Stimulated activated CD8-positive, alpha-beta memory T cell treated with anti-CD3 and anti-CD28 coated beads, Interleukin-12 subunit alpha, Interleukin-12 subunit beta, amount 100 ng/mL, for 24 hours (primary cell): ENCODE measurements around the gene TULP4.

Source experiments
- DNase-seq: peaks from one replicate; pipeline ENCODE4 v3.0.0-alpha.2; 2020; ENCODE audit errors: extremely low read depth

The TULP4 gene

GRCh38 chr6:158312165-158312564 lies at the start of gene TULP4:
Gene TULP4 (plus strand): TSS chr6:158312465. CDS start chr6:158314017, 1,552 bp downstream.
- no peak for DNase-seq

- DNase-seq = no peak
Observed at GRCh38 chr6:158262755-158263154, 49.5 kb upstream of the TULP4 start.

- no peak for DNase-seq
Observed at GRCh38 chr6:158264180-158264579, 48.1 kb upstream of the TULP4 start.

GRCh38 chr6:158266131-158266530 lies 46.1 kb upstream of the TULP4 start:
- DNase-seq = no peak

- no peak for DNase-seq
Observed at GRCh38 chr6:158268361-158269147, 43.7 kb upstream of the TULP4 start.

GRCh38 chr6:158269657-158270056 lies 42.6 kb upstream of the TULP4 start:
- no peak for DNase-seq

- no peak for DNase-seq
Observed at GRCh38 chr6:158270389-158271127, 41.7 kb upstream of the TULP4 start.

GRCh38 chr6:158272324-158272723 lies 39.9 kb upstream of the TULP4 start:
- no peak for DNase-seq

- no peak for DNase-seq
Observed at GRCh38 chr6:158278004-158278403, 34.3 kb upstream of the TULP4 start.

- no peak for DNase-seq
Observed at GRCh38 chr6:158279615-158280014, 32.6 kb upstream of the TULP4 start.

GRCh38 chr6:158283304-158283980 lies 28.8 kb upstream of the TULP4 start:
- no peak for DNase-seq

- DNase-seq = no peak
Observed at GRCh38 chr6:158284007-158284875, 28.0 kb upstream of the TULP4 start.

- DNase-seq = no peak
Observed at GRCh38 chr6:158284876-158285655, 27.2 kb upstream of the TULP4 start.

- DNase-seq = no peak
Observed at GRCh38 chr6:158285656-158286021, 26.6 kb upstream of the TULP4 start.

- DNase-seq = no peak
Observed at GRCh38 chr6:158286413-158286812, 25.9 kb upstream of the TULP4 start.

- DNase-seq = no peak
Observed at GRCh38 chr6:158287047-158287446, 25.2 kb upstream of the TULP4 start.

GRCh38 chr6:158290040-158290439 lies 22.2 kb upstream of the TULP4 start:
- no peak for DNase-seq

- DNase-seq = peak; percentile 14
Observed at GRCh38 chr6:158290659-158291058, 21.6 kb upstream of the TULP4 start.

- no peak for DNase-seq
Observed at GRCh38 chr6:158292016-158292415, 20.2 kb upstream of the TULP4 start.

GRCh38 chr6:158293122-158293521 lies 19.1 kb upstream of the TULP4 start:
- DNase-seq = no peak
